Epithelial cell of prostate (primary cell): ENCODE data around the gene HOPX.
A peak's percentile ranks its signal among the peaks of the same experiment; 100 is the strongest.
"Not testable (repeated sequence)": the region's sequence is repeated elsewhere in the genome, so short reads cannot be mapped to it uniquely, and the experiment has no call there.

ENCODE experiments used
- DNase-seq: peaks from one replicate; pipeline ENCODE4 v3.0.0-alpha.2; 2011; ENCODE audit warnings: low read depth, low spot score
- H3K27ac ChIP-seq: fragments of 450-650 bp; 2 replicates; pipeline ENCODE4 v1.5.1; 2017; ENCODE audit warnings: mild to moderate bottlenecking

HOPX gene

GRCh38 chr4:56630876-56631666 lies 50.0 kb downstream of the HOPX start:
- no peak for DNase-seq
- no peak overlapping the region for H3K27ac ChIP-seq

GRCh38 chr4:56628592-56628991 lies 52.5 kb downstream of the HOPX start:
- H3K27ac ChIP-seq = no peak overlapping the region
- DNase-seq = no peak

- DNase-seq = no peak
- no peak overlapping the region for H3K27ac ChIP-seq
These were observed 53.1 kb downstream of the HOPX start for GRCh38 chr4:56627985-56628384.

GRCh38 chr4:56627375-56627774 lies 53.7 kb downstream of the HOPX start:
- no peak overlapping the region for H3K27ac ChIP-seq
- no peak for DNase-seq

- DNase-seq = no peak
- no peak overlapping the region for H3K27ac ChIP-seq
These were observed 54.1 kb downstream of the HOPX start for GRCh38 chr4:56626963-56627362.

- no peak overlapping the region for H3K27ac ChIP-seq
- no peak for DNase-seq
These were observed 54.7 kb downstream of the HOPX start for GRCh38 chr4:56626420-56626819.

- DNase-seq = peak; percentile 78
- peak overlapping the region; percentile 34 for H3K27ac ChIP-seq
These were observed 58.9 kb downstream of the HOPX start for GRCh38 chr4:56622176-56622575.

GRCh38 chr4:56619816-56620215 lies 61.3 kb downstream of the HOPX start:
- H3K27ac ChIP-seq = no peak overlapping the region
- DNase-seq = no peak

GRCh38 chr4:56619160-56619559 lies 61.9 kb downstream of the HOPX start:
- DNase-seq = no peak
- H3K27ac ChIP-seq = no peak overlapping the region

GRCh38 chr4:56618734-56619133 lies 62.4 kb downstream of the HOPX start:
- DNase-seq = no peak

GRCh38 chr4:56613101-56613862 lies 67.8 kb downstream of the HOPX start:
- peak; percentile 48 for DNase-seq
- H3K27ac ChIP-seq = peak overlapping the region; percentile 64

More at GRCh38 chr4:56618734-56619133, 62.4 kb downstream of the HOPX start:
- no peak overlapping the region for H3K27ac ChIP-seq

- peak overlapping the region; percentile 64 for H3K27ac ChIP-seq
- no peak for DNase-seq
These were observed 68.8 kb downstream of the HOPX start for GRCh38 chr4:56612282-56612681.

- no peak for DNase-seq
- no peak overlapping the region for H3K27ac ChIP-seq
These were observed 69.6 kb downstream of the HOPX start for GRCh38 chr4:56611501-56611900.

- not testable (repeated sequence) for DNase-seq, H3K27ac ChIP-seq
These were observed 70.9 kb downstream of the HOPX start for GRCh38 chr4:56610170-56610569.

GRCh38 chr4:56607926-56608325 lies 73.2 kb downstream of the HOPX start:
- H3K27ac ChIP-seq = no peak overlapping the region
- no peak for DNase-seq

- no peak overlapping the region for H3K27ac ChIP-seq
- no peak for DNase-seq
These were observed 74.7 kb downstream of the HOPX start for GRCh38 chr4:56606385-56606784.

- DNase-seq = not testable (repeated sequence)
These were observed 75.6 kb downstream of the HOPX start for GRCh38 chr4:56605464-56605863.

GRCh38 chr4:56603297-56603696 lies 77.8 kb downstream of the HOPX start:
- no peak for DNase-seq
- H3K27ac ChIP-seq = no peak overlapping the region

More at GRCh38 chr4:56605464-56605863, 75.6 kb downstream of the HOPX start:
- not testable (repeated sequence) for H3K27ac ChIP-seq
